ENCODE results near the gene ECHDC3. TPM values are rescaled to one million over a fixed set of nuclear protein-coding genes. Genes with fewer than 3 reads are reported as not detected.

ECHDC3 gene
- total RNA-seq, 1 experiment from 2014 or later: 8.9 TPM

DNA sequence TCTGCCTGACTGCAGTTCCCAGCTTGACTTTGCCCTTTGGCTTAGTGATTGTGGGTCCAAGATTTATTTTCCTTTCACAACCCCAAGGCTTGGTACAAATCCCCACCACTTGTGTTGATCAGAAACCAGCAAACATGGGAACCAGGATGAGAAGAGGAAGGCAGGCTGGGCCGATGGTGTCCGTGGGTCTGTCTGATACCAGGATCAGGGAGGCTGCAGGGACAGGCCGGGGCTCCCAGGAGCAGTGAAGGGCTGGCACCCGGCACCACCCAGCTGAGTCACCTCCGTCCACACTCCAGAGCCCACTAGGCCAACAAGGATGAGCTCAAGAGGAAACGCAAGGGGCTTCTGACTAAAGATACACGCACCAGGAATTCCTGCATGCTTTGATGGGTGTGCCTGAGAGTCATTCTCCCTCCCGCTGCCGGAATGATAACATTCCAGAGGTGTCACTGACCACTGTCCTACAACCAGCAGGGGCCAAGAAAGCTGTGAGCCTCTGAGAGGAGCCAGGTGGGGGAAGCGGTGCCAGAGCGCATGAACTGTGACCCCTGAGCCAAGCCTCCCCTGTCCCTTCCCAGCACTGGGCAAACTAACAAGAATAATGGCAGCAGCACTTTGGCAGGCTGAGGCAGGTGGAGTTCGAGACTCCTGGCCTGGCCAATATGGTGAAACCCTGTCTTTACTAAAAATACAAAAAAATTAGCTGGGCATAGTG, 51.7 kb downstream of the ECHDC3 start:
- H3K27ac ChIP-seq (ENCODE audit: low read depth, low read length, poor library complexity, severe bottlenecking): peak overlapping the region; percentile 48

GRCh38 chr10:11794566-11794965, 52.4 kb downstream of the ECHDC3 start:
- no peak for DNase-seq (ENCODE audit: low spot score)
- Histone ChIP-seq H3K9me3 (ENCODE audit: low read depth, low read length, poor library complexity, severe bottlenecking) (no peaks in the 10 kb centered on the region), H3K27me3 (replicated peaks; ENCODE audit: insufficient read depth, low read depth, low read length, poor library complexity) (no peaks in the 10 kb centered on the region), H3K36me3 (ENCODE audit: insufficient read depth, low read length, poor library complexity, severe bottlenecking) (no peaks in the 10 kb centered on the region), H3K27ac (ENCODE audit: low read depth, low read length, poor library complexity, severe bottlenecking) (no peak overlapping the region), H3K4me3 (ENCODE audit: low read depth, low read length, poor library complexity, severe bottlenecking) (no peak overlapping the region), H3K4me1 (ENCODE audit: insufficient read depth, low read length, poor library complexity, severe bottlenecking) (peaks cover 48% of the 10 kb centered on the region)
- intact Hi-C loops (cut with micrococcal nuclease; ENCODE audit: unreplicated experiment): loop anchor here (10.0 kb wide), 1 partner anchor 80 kb away; no protein-coding TSS in a partner anchor
- no TSS peak for BruUV-seq (replicated peaks)
- TF ChIP-seq, protein P1, sequence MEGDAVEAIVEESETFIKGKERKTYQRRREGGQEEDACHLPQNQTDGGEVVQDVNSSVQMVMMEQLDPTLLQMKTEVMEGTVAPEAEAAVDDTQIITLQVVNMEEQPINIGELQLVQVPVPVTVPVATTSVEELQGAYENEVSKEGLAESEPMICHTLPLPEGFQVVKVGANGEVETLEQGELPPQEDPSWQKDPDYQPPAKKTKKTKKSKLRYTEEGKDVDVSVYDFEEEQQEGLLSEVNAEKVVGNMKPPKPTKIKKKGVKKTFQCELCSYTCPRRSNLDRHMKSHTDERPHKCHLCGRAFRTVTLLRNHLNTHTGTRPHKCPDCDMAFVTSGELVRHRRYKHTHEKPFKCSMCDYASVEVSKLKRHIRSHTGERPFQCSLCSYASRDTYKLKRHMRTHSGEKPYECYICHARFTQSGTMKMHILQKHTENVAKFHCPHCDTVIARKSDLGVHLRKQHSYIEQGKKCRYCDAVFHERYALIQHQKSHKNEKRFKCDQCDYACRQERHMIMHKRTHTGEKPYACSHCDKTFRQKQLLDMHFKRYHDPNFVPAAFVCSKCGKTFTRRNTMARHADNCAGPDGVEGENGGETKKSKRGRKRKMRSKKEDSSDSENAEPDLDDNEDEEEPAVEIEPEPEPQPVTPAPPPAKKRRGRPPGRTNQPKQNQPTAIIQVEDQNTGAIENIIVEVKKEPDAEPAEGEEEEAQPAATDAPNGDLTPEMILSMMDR (conservative IDR thresholded peaks at IDR 0.05; ENCODE audit: low read depth, low read length): no peak
- no peak for TF ChIP-seq EZH2 (IDR thresholded peaks at IDR 0.05; ENCODE audit: borderline replicate concordance, low read depth, low read length, poor library complexity, severe bottlenecking)
- POLR2A ChIA-PET (ENCODE audit: low non-redundant PET): no interaction called here
- CTCF ChIA-PET: no interaction called here

More for the DNA sequence above, 51.7 kb downstream of the ECHDC3 start:
- ChIA-PET CTCF (no interaction called here), POLR2A (ENCODE audit: low non-redundant PET) (no interaction called here)
- no peak for DNase-seq (ENCODE audit: low spot score)
- Histone ChIP-seq H3K4me3 (ENCODE audit: low read depth, low read length, poor library complexity, severe bottlenecking) (no peak overlapping the region), H3K4me1 (ENCODE audit: insufficient read depth, low read length, poor library complexity, severe bottlenecking) (peaks cover 52% of the 10 kb centered on the region), H3K36me3 (ENCODE audit: insufficient read depth, low read length, poor library complexity, severe bottlenecking) (no peaks in the 10 kb centered on the region), H3K9me3 (ENCODE audit: low read depth, low read length, poor library complexity, severe bottlenecking) (no peaks in the 10 kb centered on the region), H3K27me3 (replicated peaks; ENCODE audit: insufficient read depth, low read depth, low read length, poor library complexity) (no peaks in the 10 kb centered on the region)
- intact Hi-C loops (cut with micrococcal nuclease; ENCODE audit: unreplicated experiment): loop anchor here (10.0 kb wide), 1 partner anchor 81 kb away; no protein-coding TSS in a partner anchor
- TF ChIP-seq, protein P1 (conservative IDR thresholded peaks at IDR 0.05; ENCODE audit: low read depth, low read length): no peak
- TF ChIP-seq EZH2 (IDR thresholded peaks at IDR 0.05; ENCODE audit: borderline replicate concordance, low read depth, low read length, poor library complexity, severe bottlenecking): no peak
- no TSS peak for BruUV-seq (replicated peaks)

DNA sequence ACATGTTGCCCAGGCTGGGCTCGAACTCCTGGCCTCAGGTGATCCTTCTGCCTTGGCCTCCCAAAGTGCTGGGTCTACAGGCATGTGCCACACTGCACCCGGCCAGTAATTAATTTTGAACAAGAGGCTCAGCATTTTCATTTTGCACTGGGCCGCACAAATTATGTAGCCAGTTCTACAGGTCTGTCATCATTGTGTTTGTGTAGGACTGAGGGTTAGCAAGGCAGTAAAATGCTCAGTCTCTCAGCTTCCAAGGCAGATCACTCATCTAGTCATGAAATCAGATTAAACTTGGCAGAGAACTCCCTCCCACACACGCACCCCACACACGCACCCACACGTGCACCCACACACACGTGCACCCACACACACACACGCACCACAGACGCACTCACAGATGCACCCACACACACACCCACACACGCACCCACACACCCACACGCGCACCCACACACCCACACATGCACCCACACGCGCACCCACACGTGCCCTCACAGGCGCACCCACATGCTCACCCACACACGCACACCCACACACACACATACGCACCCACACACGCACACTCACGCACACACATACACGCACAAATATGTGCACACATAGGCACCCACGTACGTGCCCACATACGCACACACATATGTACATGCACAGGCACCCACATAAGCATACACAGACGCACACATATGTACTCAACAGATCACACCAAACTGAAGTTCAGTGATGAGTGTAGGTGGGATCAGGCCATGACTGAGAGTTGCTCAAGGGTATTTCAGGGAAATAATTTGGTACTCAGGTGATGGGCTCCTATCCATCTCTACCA, 53.1 kb downstream of the ECHDC3 start:
- Histone ChIP-seq H3K27me3 (replicated peaks; ENCODE audit: insufficient read depth, low read depth, low read length, poor library complexity) (no peaks in the 10 kb centered on the region), H3K4me3 (ENCODE audit: low read depth, low read length, poor library complexity, severe bottlenecking) (no peak overlapping the region), H3K27ac (ENCODE audit: low read depth, low read length, poor library complexity, severe bottlenecking) (peak overlapping the region; percentile 98), H3K9me3 (ENCODE audit: low read depth, low read length, poor library complexity, severe bottlenecking) (no peaks in the 10 kb centered on the region), H3K4me1 (ENCODE audit: insufficient read depth, low read length, poor library complexity, severe bottlenecking) (peaks cover 51% of the 10 kb centered on the region), H3K36me3 (ENCODE audit: insufficient read depth, low read length, poor library complexity, severe bottlenecking) (no peaks in the 10 kb centered on the region)
- POLR2A ChIA-PET (ENCODE audit: low non-redundant PET): no interaction called here
- no peak for DNase-seq (ENCODE audit: low spot score)
- CTCF ChIA-PET: interaction anchor here (0.7 to 1.0 kb wide), 2 partner anchors 19 to 279 kb away, joined by 3 to 4 read pairs; no protein-coding TSS in a partner anchor
- intact Hi-C loops (cut with micrococcal nuclease; ENCODE audit: unreplicated experiment): loop anchor here (10.0 kb wide), 1 partner anchor 79 kb away; no protein-coding TSS in a partner anchor
- TF ChIP-seq, protein P1 (conservative IDR thresholded peaks at IDR 0.05; ENCODE audit: low read depth, low read length): no peak
- TF ChIP-seq EZH2 (IDR thresholded peaks at IDR 0.05; ENCODE audit: borderline replicate concordance, low read depth, low read length, poor library complexity, severe bottlenecking): no peak
- BruUV-seq (replicated peaks): no TSS peak
